ENCODE results near the gene MCTP1. TPM values are rescaled to one million over a fixed set of nuclear protein-coding genes. Genes with fewer than 3 reads are reported as not detected.

Gene MCTP1
- total RNA-seq, 4 donors from 2014 or later, result 44.7 to 88.7 (median 74.3) TPM

GRCh38 chr5:95105638-95106037 is 179.3 kb downstream of the MCTP1 start:
- TF ChIP-seq CTCF (IDR thresholded peaks at IDR 0.05; ENCODE audit: low read depth), result no peak

GRCh38 chr5:95102687-95103086 is 182.2 kb downstream of the MCTP1 start:
- TF ChIP-seq CTCF (IDR thresholded peaks at IDR 0.05; ENCODE audit: low read depth), result no peak

- TF ChIP-seq CTCF (IDR thresholded peaks at IDR 0.05; ENCODE audit: low read depth), result no peak
Observed at GRCh38 chr5:95102080-95102479, 182.8 kb downstream of the MCTP1 start.

GRCh38 chr5:95100551-95100950 is 184.3 kb downstream of the MCTP1 start:
- TF ChIP-seq CTCF (IDR thresholded peaks at IDR 0.05; ENCODE audit: low read depth), result no peak

- no peak for TF ChIP-seq CTCF (IDR thresholded peaks at IDR 0.05; ENCODE audit: low read depth)
Observed at GRCh38 chr5:95098012-95098411, 186.9 kb downstream of the MCTP1 start.

- no peak for TF ChIP-seq CTCF (IDR thresholded peaks at IDR 0.05; ENCODE audit: low read depth)
Observed at GRCh38 chr5:95093211-95093610, 191.7 kb downstream of the MCTP1 start.

GRCh38 chr5:95090774-95091173 is 194.1 kb downstream of the MCTP1 start:
- TF ChIP-seq CTCF (IDR thresholded peaks at IDR 0.05; ENCODE audit: low read depth), result no peak
